Endodermal cell (in vitro differentiated cells): ENCODE data around the gene FGR. TPM values are rescaled to one million over a fixed set of nuclear protein-coding genes. Genes with fewer than 3 reads are reported as not detected.

Experiments used
- DNase-seq: peaks from one replicate; pipeline ENCODE4 v3.0.0-alpha.2; 2017
- H3K27ac ChIP-seq: 2 replicates; pipeline ENCODE4 v1.5.1; 2013; ENCODE audit warnings: mild to moderate bottlenecking, low read depth, low read length, moderate library complexity
- H3K27me3 ChIP-seq: 2 replicates; pipeline ENCODE4 v1.6.1; 2013; ENCODE audit warnings: mild to moderate bottlenecking, low read length, moderate library complexity; ENCODE audit not compliant: insufficient read depth, control insufficient read depth, poor library complexity, severe bottlenecking
- H3K36me3 ChIP-seq: 2 replicates; pipeline ENCODE4 v1.7.0; 2013; ENCODE audit warnings: mild to moderate bottlenecking, low read length, moderate library complexity; ENCODE audit not compliant: control insufficient read depth, insufficient read depth
- H3K4me1 ChIP-seq: one replicate; pipeline ENCODE4 v1.7.0; 2013; ENCODE audit warnings: low read length; ENCODE audit not compliant: control insufficient read depth, insufficient read depth
- H3K4me3 ChIP-seq: 2 replicates; pipeline ENCODE4 v1.5.1; 2013; ENCODE audit warnings: mild to moderate bottlenecking, low read length, moderate library complexity
- H3K9ac ChIP-seq: 2 replicates; pipeline ENCODE4 v1.6.1; 2013; ENCODE audit warnings: mild to moderate bottlenecking, low read length, moderate library complexity; ENCODE audit not compliant: poor library complexity, severe bottlenecking; ENCODE audit errors: extremely low read depth
- H3K9me3 ChIP-seq: 2 replicates; pipeline ENCODE4 v1.6.1; 2013; ENCODE audit warnings: mild to moderate bottlenecking, low read length, moderate library complexity; ENCODE audit not compliant: control insufficient read depth
- H3K27ac Mint-ChIP-seq: 2 replicates; pipeline ENCODE4 v1.8.0; 2020; ENCODE audit warnings: mixed read lengths
- H3K27me3 Mint-ChIP-seq: 2 replicates; pipeline ENCODE4 v1.8.0; 2021; ENCODE audit warnings: mild to moderate bottlenecking, mixed read lengths; ENCODE audit not compliant: insufficient read depth
- H3K36me3 Mint-ChIP-seq: 2 replicates; pipeline ENCODE4 v1.8.0; 2020; ENCODE audit warnings: low read depth, mixed read lengths
- H3K4me1 Mint-ChIP-seq: 2 replicates; pipeline ENCODE4 v1.8.0; 2020; ENCODE audit warnings: mixed read lengths
- H3K4me3 Mint-ChIP-seq: 2 replicates; pipeline ENCODE4 v1.8.0; 2020; ENCODE audit warnings: mild to moderate bottlenecking, moderate library complexity, mixed read lengths
- H3K9me3 Mint-ChIP-seq: 2 replicates; pipeline ENCODE4 v1.8.0; 2020; ENCODE audit warnings: mild to moderate bottlenecking, mixed read lengths
- CTCF ChIP-seq: fragments of 200-600 bp; sonication (generic); conservative IDR thresholded peaks from 2 replicates; pipeline ENCODE4 v1.5.0; 2021; ENCODE audit warnings: antibody characterized with exemption, mild to moderate bottlenecking
- WGBS, 2 experiments: methylation state at CpG; one replicate each; pipeline versions ENCODE4 v1.1.5 to v1.1.7; 2013; ENCODE audit warnings: missing lambda C conversion rate in 2 of 2, mixed read lengths in 1 of 2; ENCODE audit not compliant: insufficient coverage in 1 of 2, insufficient read length in 1 of 2; 5-methylcytosine and 5-hydroxymethylcytosine counted together
- total RNA-seq, 2 donors: library from RNA; stranded (reverse); fragmentation: NEBNext Ultra II Directional in 1 of 2; extraction: Animal tissue kit (Norgen Biotek cat#: 25700) in 1 of 2; gene quantifications; 2 replicates in 1 of 2; 3 replicates in 1 of 2; pipeline ENCODE4 v1.2.1, GENCODE V29; 2021

Gene FGR
- total RNA-seq, 2 donors from 2014 or later = not detected

GRCh38 chr1:27612718-27613117 is 22.3 kb downstream of the FGR start:
- Histone ChIP-seq H3K9me3 (no peaks in the 10 kb centered on the region), H3K4me1 (no peaks in the 10 kb centered on the region), H3K9ac (no peak overlapping the region), H3K27me3 (peaks cover 4% of the 10 kb centered on the region), H3K4me3 (no peak overlapping the region), H3K36me3 (no peaks in the 10 kb centered on the region), H3K27ac (no peak overlapping the region)
- Mint-ChIP-seq H3K4me1 (peaks cover 5% of the 10 kb centered on the region), H3K4me3 (no peak overlapping the region), H3K27me3 (peaks cover 8% of the 10 kb centered on the region), H3K9me3 (no peaks in the 10 kb centered on the region), H3K27ac (no peak overlapping the region), H3K36me3 (no peaks in the 10 kb centered on the region)
- no peak for TF ChIP-seq CTCF
- 87 to 91% methylated on average over 12 of the region's 12 CpGs for WGBS, 2 experiments
- DNase-seq = no peak

GRCh38 chr1:27611450-27611849 is 23.5 kb downstream of the FGR start:
- H3K4me3 Mint-ChIP-seq = no peak overlapping the region
- no peaks in the 10 kb centered on the region for H3K36me3 Mint-ChIP-seq
- H3K9me3 Mint-ChIP-seq = no peaks in the 10 kb centered on the region
- H3K36me3 ChIP-seq = no peaks in the 10 kb centered on the region
- no peak overlapping the region for H3K9ac ChIP-seq
- peaks cover 4% of the 10 kb centered on the region for H3K4me1 ChIP-seq
- TF ChIP-seq CTCF = no peak
- DNase-seq = no peak
- no peak overlapping the region for H3K4me3 ChIP-seq
- H3K27me3 ChIP-seq = peaks cover 4% of the 10 kb centered on the region
- no peaks in the 10 kb centered on the region for H3K9me3 ChIP-seq
- WGBS, 2 experiments = 87 to 90% methylated on average over 4 of the region's 4 CpGs
- peaks cover 7% of the 10 kb centered on the region for H3K27me3 Mint-ChIP-seq
- H3K4me1 Mint-ChIP-seq = peaks cover 17% of the 10 kb centered on the region
- no peak overlapping the region for H3K27ac Mint-ChIP-seq
- no peak overlapping the region for H3K27ac ChIP-seq

GRCh38 chr1:27609618-27610240 is 25.3 kb downstream of the FGR start:
- Mint-ChIP-seq H3K27ac (no peak overlapping the region), H3K4me3 (no peak overlapping the region), H3K27me3 (no peaks in the 10 kb centered on the region), H3K4me1 (peaks cover 30% of the 10 kb centered on the region), H3K9me3 (no peaks in the 10 kb centered on the region), H3K36me3 (no peaks in the 10 kb centered on the region)
- H3K9ac ChIP-seq = no peak overlapping the region
- no peak for TF ChIP-seq CTCF
- WGBS, 2 experiments = 79 to 83% methylated on average over 12 of the region's 12 CpGs
- no peaks in the 10 kb centered on the region for H3K27me3 ChIP-seq
- no peak overlapping the region for H3K27ac ChIP-seq
- no peaks in the 10 kb centered on the region for H3K9me3 ChIP-seq
- H3K36me3 ChIP-seq = no peaks in the 10 kb centered on the region
- DNase-seq = no peak
- peaks cover 8% of the 10 kb centered on the region for H3K4me1 ChIP-seq
- no peak overlapping the region for H3K4me3 ChIP-seq
